ENCODE results near the gene PCDHA1.
A peak's percentile ranks its signal among the peaks of the same experiment; 100 is the strongest.
"Not testable (repeated sequence)": the region's sequence is repeated elsewhere in the genome, so short reads cannot be mapped to it uniquely, and the experiment has no call there.

The PCDHA1 gene

DNA sequence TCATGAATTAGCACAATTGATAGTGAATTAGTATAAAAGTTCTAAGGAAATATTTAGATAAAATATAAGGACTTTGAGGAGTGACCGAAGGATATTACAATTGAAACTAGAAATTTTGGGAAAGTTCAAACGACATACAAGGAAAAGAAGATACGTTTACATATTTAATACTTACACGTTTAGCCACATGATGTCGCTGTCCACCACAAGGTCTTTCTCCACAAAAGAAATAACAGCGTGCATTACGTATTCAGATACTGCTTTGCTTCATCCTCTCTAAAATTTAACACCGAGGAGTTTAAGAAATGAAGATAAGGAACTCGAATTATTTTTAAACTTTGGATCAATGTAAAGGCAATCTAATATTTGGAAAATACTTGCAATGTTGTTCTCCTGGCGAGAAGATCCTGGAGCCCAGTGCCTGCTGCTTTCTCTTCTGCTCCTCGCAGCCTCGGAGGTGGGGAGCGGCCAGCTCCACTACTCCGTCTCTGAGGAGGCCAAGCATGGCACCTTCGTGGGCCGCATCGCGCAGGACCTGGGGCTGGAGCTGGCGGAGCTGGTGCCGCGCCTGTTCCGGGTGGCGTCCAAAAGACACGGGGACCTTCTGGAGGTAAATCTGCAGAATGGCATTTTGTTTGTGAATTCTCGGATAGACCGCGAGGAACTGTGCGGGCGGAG lies 15.0 kb downstream of the PCDHA1 start, which contains the start of gene PCDHA3:
Gene PCDHA3 (plus strand): TSS at position 242 of the 678 bp plus-strand sequence.
- Histone ChIP-seq H3K27me3 (ENCODE audit: insufficient read depth, low read length, poor library complexity) (no peaks in the 10 kb centered on the region), H2AFZ (ENCODE audit: low read depth, low read length) (no peak within 1 kb of the TSS), H4K20me1 (ENCODE audit: insufficient read depth, low read length) (no peaks in the 10 kb centered on the region), H3K4me1 (ENCODE audit: insufficient read depth, low read length) (no peaks in the 10 kb centered on the region), H3K79me2 (ENCODE audit: insufficient read depth, low read length) (no peaks in the 10 kb centered on the region), H3K4me2 (ENCODE audit: insufficient read depth, low read length) (no peak within 1 kb of the TSS), H3K27ac (ENCODE audit: low read length) (no peak within 1 kb of the TSS), H3K4me3 (ENCODE audit: low read depth in 1 of 2, low read length in 2 of 2) (no peak within 1 kb of the TSS), H3K36me3 (ENCODE audit: insufficient read depth, low read length) (no peaks in the 10 kb centered on the region), H3K9ac (ENCODE audit: low read depth, low read length) (no peak within 1 kb of the TSS), H3K9me3 (ENCODE audit: insufficient read depth, low read length, severe bottlenecking) (no peaks in the 10 kb centered on the region)
- TF ChIP-seq CTCF (IDR thresholded peaks at IDR 0.05; ENCODE audit: borderline replicate concordance, extremely low read depth, low read length, poor library complexity, severe bottlenecking), result peak; percentile 19
- TF ChIP-seq EZH2 (IDR thresholded peaks at IDR 0.05; ENCODE audit: borderline replicate concordance, low read depth, low read length, severe bottlenecking), result no peak
- ATAC-seq (ENCODE audit: insufficient read depth, low read depth) (no peak), DNase-seq (no peak)

DNA sequence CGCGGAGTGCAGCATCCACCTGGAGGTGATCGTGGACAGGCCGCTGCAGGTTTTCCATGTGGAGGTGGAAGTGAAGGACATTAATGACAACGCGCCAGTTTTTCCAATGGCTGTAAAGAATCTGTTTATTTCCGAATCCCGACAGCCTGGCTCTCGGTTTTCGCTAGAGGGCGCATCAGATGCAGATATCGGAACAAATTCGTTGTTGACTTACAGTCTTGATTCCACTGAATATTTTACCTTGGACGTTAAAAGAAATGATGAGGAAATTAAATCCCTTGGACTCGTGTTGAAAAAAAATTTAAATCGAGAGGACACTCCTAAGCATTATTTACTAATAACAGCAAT lies 15.5 kb downstream of the PCDHA1 start:
- Histone ChIP-seq H3K4me3 (ENCODE audit: low read depth in 1 of 2, low read length in 2 of 2) (no peak overlapping the region), H3K9ac (ENCODE audit: low read depth, low read length) (no peak overlapping the region), H3K4me2 (ENCODE audit: insufficient read depth, low read length) (no peak overlapping the region), H3K27me3 (ENCODE audit: insufficient read depth, low read length, poor library complexity) (no peaks in the 10 kb centered on the region), H3K27ac (ENCODE audit: low read length) (no peak overlapping the region), H2AFZ (ENCODE audit: low read depth, low read length) (no peak overlapping the region), H3K79me2 (ENCODE audit: insufficient read depth, low read length) (no peaks in the 10 kb centered on the region), H3K4me1 (ENCODE audit: insufficient read depth, low read length) (no peaks in the 10 kb centered on the region), H4K20me1 (ENCODE audit: insufficient read depth, low read length) (no peaks in the 10 kb centered on the region), H3K9me3 (ENCODE audit: insufficient read depth, low read length, severe bottlenecking) (no peaks in the 10 kb centered on the region), H3K36me3 (ENCODE audit: insufficient read depth, low read length) (no peaks in the 10 kb centered on the region)
- no peak for DNase-seq
- no peak for TF ChIP-seq CTCF (IDR thresholded peaks at IDR 0.05; ENCODE audit: borderline replicate concordance, extremely low read depth, low read length, poor library complexity, severe bottlenecking)
- no peak for TF ChIP-seq EZH2 (IDR thresholded peaks at IDR 0.05; ENCODE audit: borderline replicate concordance, low read depth, low read length, severe bottlenecking)
- ATAC-seq (ENCODE audit: insufficient read depth, low read depth), result no peak

- not testable (repeated sequence) for H3K36me3 ChIP-seq (ENCODE audit: insufficient read depth, low read length); H3K4me2 ChIP-seq (ENCODE audit: insufficient read depth, low read length); H4K20me1 ChIP-seq (ENCODE audit: insufficient read depth, low read length); H2AFZ ChIP-seq (ENCODE audit: low read depth, low read length); H3K4me3 ChIP-seq (ENCODE audit: low read depth in 1 of 2, low read length in 2 of 2); H3K27ac ChIP-seq (ENCODE audit: low read length); ATAC-seq (ENCODE audit: insufficient read depth, low read depth); H3K9me3 ChIP-seq (ENCODE audit: insufficient read depth, low read length, severe bottlenecking); H3K79me2 ChIP-seq (ENCODE audit: insufficient read depth, low read length); H3K27me3 ChIP-seq (ENCODE audit: insufficient read depth, low read length, poor library complexity); H3K9ac ChIP-seq (ENCODE audit: low read depth, low read length); H3K4me1 ChIP-seq (ENCODE audit: insufficient read depth, low read length); DNase-seq
Measured at GRCh38 chr5:140802381-140802780, 16.4 kb downstream of the PCDHA1 start.

GRCh38 chr5:140802781-140803271 lies 16.9 kb downstream of the PCDHA1 start:
- no peak overlapping the region for H3K27ac ChIP-seq (ENCODE audit: low read length)
- no peak overlapping the region for H2AFZ ChIP-seq (ENCODE audit: low read depth, low read length)
- no peak overlapping the region for H3K9ac ChIP-seq (ENCODE audit: low read depth, low read length)
- H3K4me2 ChIP-seq (ENCODE audit: insufficient read depth, low read length), result no peak overlapping the region
- TF ChIP-seq EZH2 (IDR thresholded peaks at IDR 0.05; ENCODE audit: borderline replicate concordance, low read depth, low read length, severe bottlenecking) (no peak), CTCF (IDR thresholded peaks at IDR 0.05; ENCODE audit: borderline replicate concordance, extremely low read depth, low read length, poor library complexity, severe bottlenecking) (no peak)
- ATAC-seq (ENCODE audit: insufficient read depth, low read depth) (no peak), DNase-seq (no peak)
- no peaks in the 10 kb centered on the region for H4K20me1 ChIP-seq (ENCODE audit: insufficient read depth, low read length)
- H3K4me3 ChIP-seq (ENCODE audit: low read depth in 1 of 2, low read length in 2 of 2), result no peak overlapping the region
- H3K27me3 ChIP-seq (ENCODE audit: insufficient read depth, low read length, poor library complexity), result no peaks in the 10 kb centered on the region
- no peaks in the 10 kb centered on the region for H3K9me3 ChIP-seq (ENCODE audit: insufficient read depth, low read length, severe bottlenecking)
- H3K79me2 ChIP-seq (ENCODE audit: insufficient read depth, low read length), result no peaks in the 10 kb centered on the region
- no peaks in the 10 kb centered on the region for H3K36me3 ChIP-seq (ENCODE audit: insufficient read depth, low read length)
- no peaks in the 10 kb centered on the region for H3K4me1 ChIP-seq (ENCODE audit: insufficient read depth, low read length)

Data from DND-41 (cell line).